Measurements from ENCODE around the gene CUBN.

GRCh38 chr10:16931930-16932329 is 197.7 kb downstream of the CUBN start:
- TF ChIP-seq YY1 (IDR thresholded peaks at IDR 0.05; ENCODE audit: insufficient read depth, insufficient read length) (no peak), SUZ12 (IDR thresholded peaks at IDR 0.05; ENCODE audit: extremely low read depth, insufficient read depth, insufficient read length) (no peak)

Data from NT2/D1 (cell line).